Thoracic aorta (tissue), 2 donors: ENCODE data around the gene PUS10. TPM values are rescaled to one million over a fixed set of nuclear protein-coding genes. Genes with fewer than 3 reads are reported as not detected.

Experiments
- ATAC-seq: fragments of 150-250 bp; one replicate; pipeline ENCODE4 v1.8.0; 2017; ENCODE audit warnings: low read depth; ENCODE audit not compliant: insufficient number of reproducible peaks, low FRiP score
- DNase-seq: peaks from one replicate; pipeline ENCODE4 v3.0.0-alpha.2; 2020; ENCODE audit warnings: low spot score
- H3K27ac ChIP-seq, 2 donors: fragments of 200-600 bp; sonication (generic); 1 replicate in 1 of 2; 2 replicates in 1 of 2; pipeline ENCODE4 v1.5.1; 2016; ENCODE audit warnings: mild to moderate bottlenecking in 2 of 2, moderate library complexity in 2 of 2
- H3K27me3 ChIP-seq: fragments of 200-600 bp; sonication (generic); replicated peaks from 2 replicates; pipeline ENCODE4 v1.6.0; 2016; ENCODE audit warnings: mild to moderate bottlenecking; ENCODE audit not compliant: insufficient read depth
- H3K36me3 ChIP-seq: fragments of 200-600 bp; sonication (generic); one replicate; pipeline ENCODE4 v1.5.1; 2016
- H3K4me1 ChIP-seq, 2 donors: fragments of 200-600 bp; sonication (generic); 1 replicate in 1 of 2; 2 replicates in 1 of 2; pipeline versions ENCODE4 v1.5.1 to v1.6.0; 2016; ENCODE audit warnings: low read depth in 2 of 2, mild to moderate bottlenecking in 1 of 2; ENCODE audit not compliant: control insufficient read depth in 1 of 2
- H3K4me3 ChIP-seq: fragments of 200-600 bp; sonication (generic); 2 replicates; pipeline ENCODE4 v1.5.1; 2016; ENCODE audit warnings: mild to moderate bottlenecking
- H3K9me3 ChIP-seq: fragments of 200-600 bp; sonication (generic); 2 replicates; pipeline ENCODE4 v1.5.1; 2016
- CTCF ChIP-seq: fragments of 200-600 bp; sonication (generic); IDR thresholded peaks from one replicate; pipeline ENCODE4 v1.5.1; 2019; ENCODE audit warnings: antibody characterized with exemption
- total RNA-seq, 2 donors: library from RNA; depleted of rRNA; stranded (reverse); fragments of >200 nt; gene quantifications; one replicate each; pipeline versions ENCODE4 v1.1.0 to v1.2.3, GENCODE V29; 2016

Gene PUS10
- total RNA-seq, 2 donors from 2014 or later, result 2.6 to 3.0 TPM

DNA sequence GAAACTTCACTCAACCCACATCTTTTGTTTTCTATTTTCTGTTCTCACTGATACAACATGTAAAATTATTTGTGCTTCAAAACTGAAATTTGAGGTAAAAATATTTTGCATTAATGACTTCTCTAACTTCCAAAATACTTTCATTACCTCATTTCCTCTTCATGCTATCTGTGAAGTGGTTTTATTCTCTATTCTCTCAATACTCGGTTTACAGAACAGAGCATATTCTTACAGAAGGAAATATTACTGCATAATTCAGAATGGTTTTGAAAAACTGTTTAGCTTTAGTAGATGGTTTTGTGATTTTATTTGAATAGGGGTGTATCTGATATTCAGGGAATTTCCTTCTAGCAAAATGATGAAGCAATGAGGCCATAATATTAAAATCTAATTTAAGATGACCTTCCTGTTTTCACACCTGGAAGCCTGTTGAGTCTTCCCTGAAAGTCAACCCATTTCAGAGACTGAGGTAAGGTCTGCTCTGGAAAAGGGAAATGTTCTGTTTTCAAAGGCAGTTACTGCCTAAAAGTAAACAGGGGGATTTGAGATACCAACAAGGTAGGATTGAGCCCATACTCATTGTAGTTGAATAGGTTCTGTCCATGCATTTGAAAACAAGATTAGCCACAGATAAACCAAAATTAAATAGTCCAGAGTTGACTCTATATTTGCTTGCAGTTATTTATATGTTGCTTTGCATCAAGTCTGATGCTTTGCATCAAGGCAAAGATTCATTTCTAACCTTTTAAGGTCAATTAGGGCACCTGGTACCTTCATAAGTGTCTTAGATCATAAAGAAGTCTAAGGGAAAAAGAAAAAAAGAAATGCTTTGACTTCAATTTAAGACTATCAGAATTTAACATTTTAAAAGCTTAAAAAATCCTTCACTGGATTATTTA is 51.3 kb downstream of the PUS10 start:
- no peak for TF ChIP-seq CTCF
- DNase-seq, result no peak
- H3K4me3 ChIP-seq, result no peak overlapping the region
- no peaks in the 10 kb centered on the region for H3K4me1 ChIP-seq
- H3K27me3 ChIP-seq, result no peaks in the 10 kb centered on the region
- ATAC-seq, result no peak
- H3K27ac ChIP-seq, result no peak overlapping the region
- no peaks in the 10 kb centered on the region for H3K9me3 ChIP-seq
- H3K36me3 ChIP-seq, result no peaks in the 10 kb centered on the region

DNA sequence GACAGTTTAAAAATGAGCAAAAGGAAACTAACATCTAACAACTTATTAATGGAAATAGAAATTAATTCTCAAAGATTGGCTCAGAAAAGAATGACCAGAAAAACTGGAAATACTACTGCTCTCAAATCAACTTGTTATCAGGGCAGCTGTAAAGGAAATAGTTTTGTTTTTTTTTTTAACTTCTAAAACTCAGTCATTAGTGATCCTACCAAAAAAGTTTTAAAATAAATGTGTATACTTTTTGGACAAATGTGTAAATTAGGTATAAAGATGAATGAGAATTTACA is 52.6 kb downstream of the PUS10 start:
- H3K36me3 ChIP-seq, result no peaks in the 10 kb centered on the region
- H3K4me1 ChIP-seq, result no peaks in the 10 kb centered on the region
- no peaks in the 10 kb centered on the region for H3K9me3 ChIP-seq
- no peak overlapping the region for H3K4me3 ChIP-seq
- no peak overlapping the region for H3K27ac ChIP-seq
- no peaks in the 10 kb centered on the region for H3K27me3 ChIP-seq
- ATAC-seq (no peak), DNase-seq (no peak)
- TF ChIP-seq CTCF, result no peak

- TF ChIP-seq CTCF, result no peak
- Histone ChIP-seq H3K4me3 (no peak overlapping the region), H3K27ac (no peak overlapping the region), H3K27me3 (no peaks in the 10 kb centered on the region), H3K9me3 (no peaks in the 10 kb centered on the region), H3K4me1 (no peaks in the 10 kb centered on the region), H3K36me3 (no peaks in the 10 kb centered on the region)
- no peak for DNase-seq
- ATAC-seq, result no peak
These were observed 53.2 kb downstream of the PUS10 start for GRCh38 chr2:60964651-60965498.

DNA sequence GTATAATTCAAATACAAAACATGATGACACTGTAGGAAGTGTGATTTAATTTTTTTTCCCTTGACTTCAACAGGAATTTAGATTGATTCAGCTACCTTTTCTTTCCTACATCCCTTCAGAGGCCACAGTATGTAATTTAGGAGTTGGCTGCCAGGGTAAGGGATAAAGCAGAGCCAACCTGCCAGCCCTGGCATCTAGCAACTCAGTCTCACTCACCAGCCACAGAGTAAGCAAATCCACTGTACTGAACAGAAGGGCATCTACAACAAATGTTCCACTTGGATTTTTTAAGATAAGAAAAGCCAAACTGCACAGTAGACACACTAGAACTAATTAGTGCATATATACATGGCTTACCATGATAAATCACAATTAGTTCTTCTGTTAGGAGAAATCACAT is 54.9 kb downstream of the PUS10 start:
- Histone ChIP-seq H3K4me3 (no peak overlapping the region), H3K4me1 (no peaks in the 10 kb centered on the region), H3K9me3 (no peaks in the 10 kb centered on the region), H3K27ac (no peak overlapping the region), H3K27me3 (no peaks in the 10 kb centered on the region), H3K36me3 (no peaks in the 10 kb centered on the region)
- no peak for ATAC-seq
- TF ChIP-seq CTCF, result no peak
- DNase-seq, result no peak

- no peak for DNase-seq
- H3K36me3 ChIP-seq, result no peaks in the 10 kb centered on the region
- TF ChIP-seq CTCF, result no peak
These were observed 55.5 kb downstream of the PUS10 start for GRCh38 chr2:60962528-60962927.

More at GRCh38 chr2:60962528-60962927, 55.5 kb downstream of the PUS10 start:
- no peak for ATAC-seq
- no peaks in the 10 kb centered on the region for H3K9me3 ChIP-seq
- no peaks in the 10 kb centered on the region for H3K4me1 ChIP-seq
- no peaks in the 10 kb centered on the region for H3K27me3 ChIP-seq
- no peak overlapping the region for H3K4me3 ChIP-seq
- H3K27ac ChIP-seq, result no peak overlapping the region
